Bone marrow (tissue), 2 donors: ENCODE data around the gene NMT1.

Experiments
- DNase-seq, 2 donors: peaks; one replicate each; lab custom pipeline; 2025; lab: John Stamatoyannopoulos, UW

NMT1 gene

DNA sequence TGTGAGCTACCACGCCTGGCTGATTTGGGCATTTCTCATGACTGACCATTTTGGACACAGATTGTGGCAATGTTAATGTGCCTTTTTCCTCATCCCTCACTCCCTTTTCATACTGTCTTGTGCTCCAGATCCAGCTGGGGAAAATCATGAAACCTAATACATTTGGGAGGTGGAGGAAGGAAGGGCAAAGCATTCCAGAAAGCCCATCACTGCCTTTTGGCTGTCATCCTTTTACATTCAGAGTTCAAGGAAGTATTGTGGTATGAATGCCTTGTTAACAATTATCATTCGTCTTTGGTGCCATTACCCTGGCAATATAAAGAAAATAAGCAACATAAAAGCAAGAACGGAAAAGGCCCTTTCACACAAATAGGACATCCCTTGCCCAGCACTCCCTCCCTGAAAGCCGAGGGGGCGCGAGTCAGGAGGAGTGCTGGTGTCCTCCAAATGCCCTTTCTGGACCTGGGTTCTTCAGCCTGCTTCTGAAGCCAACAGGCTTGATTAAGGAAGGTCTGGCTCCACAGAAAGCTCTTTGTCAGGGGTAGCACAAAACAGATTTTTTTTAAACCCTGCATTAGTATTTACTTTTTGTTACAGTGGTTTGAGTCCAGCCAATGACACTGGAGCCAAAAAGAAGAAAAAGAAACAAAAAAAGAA lies 20.1 kb downstream of the NMT1 start:
- no peak for DNase-seq

DNA sequence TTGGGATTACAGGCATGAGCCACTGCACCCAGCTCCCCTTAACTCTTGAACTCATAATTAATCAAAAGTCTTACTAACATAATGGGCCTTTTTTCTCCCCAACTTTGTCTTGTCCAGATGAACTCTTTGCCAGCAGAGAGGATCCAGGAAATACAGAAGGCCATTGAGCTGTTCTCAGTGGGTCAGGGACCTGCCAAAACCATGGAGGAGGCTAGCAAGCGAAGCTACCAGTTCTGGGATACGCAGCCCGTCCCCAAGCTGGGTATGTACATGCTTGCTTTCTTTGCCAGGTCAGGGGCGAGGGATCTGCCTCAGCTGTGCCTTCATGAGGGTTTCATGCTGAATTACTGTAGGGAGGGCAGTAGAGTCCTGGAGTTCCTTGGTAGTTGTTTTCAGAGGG lies 25.3 kb downstream of the NMT1 start:
- DNase-seq = no peak

DNA sequence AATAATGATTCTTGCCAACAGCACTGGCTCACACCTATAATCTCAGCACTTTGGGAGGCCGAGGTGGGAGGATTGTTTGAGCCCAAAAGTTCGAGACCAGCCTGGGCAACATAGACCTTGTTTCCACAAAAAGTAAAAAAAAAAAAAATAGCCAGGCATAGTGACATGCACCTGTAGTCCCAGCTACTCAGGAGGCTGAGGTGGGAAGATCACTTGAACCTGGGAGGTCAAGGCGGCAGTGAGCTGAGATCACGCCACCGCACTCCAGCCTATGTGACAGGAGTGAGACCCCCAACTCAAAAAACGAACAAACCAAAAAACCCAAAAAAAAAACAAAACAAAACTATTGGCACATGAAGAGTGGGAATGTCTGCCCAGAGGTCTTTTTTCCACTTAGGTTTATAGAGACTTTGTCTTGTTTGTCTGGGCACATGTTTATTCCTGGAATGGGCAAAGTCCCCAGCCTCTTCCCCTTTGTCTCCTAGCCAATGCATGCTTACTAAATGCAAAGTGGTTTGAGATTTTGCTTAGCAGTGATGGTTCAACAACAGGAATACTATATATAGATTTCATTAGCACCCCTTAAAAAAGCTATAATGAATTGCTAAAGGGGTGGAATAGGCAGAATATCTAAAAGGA lies 25.9 kb downstream of the NMT1 start:
- no peak for DNase-seq

DNA sequence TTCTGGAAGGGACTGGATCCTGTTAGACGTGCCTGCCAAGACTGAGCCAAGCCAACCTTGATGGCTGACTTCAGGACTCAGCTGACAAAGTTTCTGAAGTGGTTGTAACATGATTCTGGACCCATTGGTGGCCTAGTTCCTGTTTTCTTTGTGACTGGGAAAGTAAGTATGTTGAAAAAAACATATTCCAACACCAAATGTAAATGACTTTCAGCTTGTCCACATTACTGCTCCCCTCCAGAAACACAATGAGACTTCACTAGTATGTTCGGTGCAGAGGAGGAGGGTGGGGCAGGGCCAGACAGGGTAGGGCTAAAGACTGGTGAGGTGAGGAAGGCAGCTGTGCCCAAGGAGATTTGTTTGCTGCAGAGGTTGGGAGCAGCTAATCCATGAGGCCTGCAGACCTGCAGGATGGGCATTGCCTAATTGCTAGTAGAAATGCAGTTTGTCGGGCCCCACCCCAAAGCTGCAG lies 26.4 kb downstream of the NMT1 start:
- DNase-seq = no peak

- no peak for DNase-seq
These were observed 26.9 kb downstream of the NMT1 start for GRCh38 chr17:45087978-45088377.

DNA sequence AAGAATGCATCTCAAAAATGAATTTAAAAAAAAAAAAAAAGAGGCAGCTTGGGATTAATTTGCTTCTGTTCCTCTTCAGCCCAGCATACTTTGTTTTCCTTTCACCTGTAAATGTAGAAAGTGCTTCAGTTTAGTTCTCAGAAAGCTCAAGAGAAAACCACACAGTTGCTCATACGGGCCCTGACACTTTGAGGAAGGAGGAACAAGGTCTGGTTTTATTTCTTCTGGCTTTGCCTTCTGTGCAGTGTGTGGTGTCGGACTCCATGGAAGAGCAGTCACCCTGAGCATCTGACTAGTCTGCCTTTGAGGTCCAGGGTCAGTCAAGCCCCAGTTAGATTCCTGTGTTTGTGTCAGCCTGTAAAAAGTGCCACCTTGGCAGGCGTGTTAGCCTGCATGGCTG lies 27.6 kb downstream of the NMT1 start:
- DNase-seq = no peak

- no peak for DNase-seq
These were observed 29.6 kb downstream of the NMT1 start for GRCh38 chr17:45090711-45091110.

GRCh38 chr17:45091778-45092425 lies 30.8 kb downstream of the NMT1 start:
- DNase-seq = no peak

DNA sequence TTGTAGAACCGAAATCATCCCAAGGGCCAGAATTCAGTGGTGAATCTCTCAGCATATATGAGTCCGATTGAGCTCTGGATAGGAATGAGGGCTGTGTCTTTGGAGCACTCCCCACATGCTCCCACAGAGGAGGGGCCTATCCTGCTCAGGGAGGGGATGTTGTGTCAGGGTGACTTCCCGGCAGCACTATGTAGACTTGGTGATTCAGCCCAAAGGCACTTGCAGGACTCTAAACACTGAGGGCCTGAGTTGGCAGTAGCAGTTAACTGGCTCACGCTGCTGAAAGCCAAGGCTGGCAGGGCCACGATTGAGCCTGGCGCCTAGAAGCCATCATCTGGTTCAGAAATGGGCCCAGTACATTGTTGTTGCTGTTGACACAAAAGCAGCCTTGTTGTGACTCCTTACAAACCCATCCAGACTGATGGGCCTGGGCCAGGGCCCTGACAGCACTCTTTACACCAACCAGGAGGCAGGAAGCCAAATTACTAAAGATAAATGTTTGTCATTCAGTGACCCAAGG lies 31.9 kb downstream of the NMT1 start:
- DNase-seq = no peak

- DNase-seq = no peak
These were observed 32.5 kb downstream of the NMT1 start for GRCh38 chr17:45093444-45094110.

DNA sequence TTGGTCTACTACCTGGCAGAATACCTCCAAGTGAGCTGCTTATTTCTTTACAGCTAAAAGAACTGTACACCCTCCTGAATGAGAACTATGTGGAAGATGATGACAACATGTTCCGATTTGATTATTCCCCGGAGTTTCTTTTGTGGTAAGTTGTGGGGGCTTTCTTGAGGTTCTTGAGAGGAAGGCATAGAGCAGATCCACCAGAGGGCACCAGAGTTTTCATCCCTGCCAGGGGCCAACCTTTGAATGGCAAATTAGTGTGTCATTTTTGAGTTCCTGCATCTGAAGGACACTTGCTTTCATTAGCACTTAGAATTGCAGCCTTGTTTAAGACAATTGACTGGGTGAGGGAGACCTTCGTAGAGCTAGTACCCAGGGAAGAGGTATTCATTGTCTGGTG lies 35.0 kb downstream of the NMT1 start:
- peak in 1 of 2 donors; percentile 41 for DNase-seq

GRCh38 chr17:45096926-45097325 lies 35.8 kb downstream of the NMT1 start:
- DNase-seq = no peak

GRCh38 chr17:45098081-45098868 lies 37.2 kb downstream of the NMT1 start:
- no peak for DNase-seq

DNA sequence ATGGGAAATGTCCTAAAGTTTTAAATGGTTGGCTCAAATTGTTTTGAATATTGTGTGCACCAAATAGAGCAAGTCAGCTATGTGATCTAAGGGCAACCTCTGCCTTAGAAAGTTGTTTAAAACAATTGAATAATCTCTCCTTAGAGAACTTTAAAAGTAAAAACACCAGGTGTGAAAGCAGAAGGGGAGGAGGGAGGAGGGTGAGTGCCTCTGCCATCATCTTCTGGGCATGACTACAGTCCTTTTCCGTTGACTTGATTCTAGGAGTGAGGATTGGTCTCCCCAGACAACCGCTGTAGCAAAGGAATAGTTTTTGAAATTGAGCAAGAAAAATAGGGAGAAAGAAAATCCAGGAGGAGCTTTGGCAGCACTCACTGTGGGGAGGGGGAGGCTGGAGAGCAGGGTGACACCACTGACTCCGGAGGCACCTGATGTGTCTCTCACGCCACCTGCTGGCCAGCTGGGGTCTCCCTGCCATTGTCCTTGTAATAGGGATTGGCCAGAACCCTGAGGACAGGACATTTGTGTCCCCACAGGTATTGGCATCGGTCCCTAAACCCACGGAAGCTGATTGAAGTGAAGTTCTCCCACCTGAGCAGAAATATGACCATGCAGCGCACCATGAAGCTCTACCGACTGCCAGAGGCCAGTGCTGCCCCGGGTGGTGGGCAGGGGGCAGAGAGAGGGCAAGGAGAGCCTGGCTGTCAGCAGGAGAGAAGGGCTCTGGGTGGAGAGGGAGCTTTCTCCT lies 37.9 kb downstream of the NMT1 start:
- peak; percentile 30 to 35 for DNase-seq

GRCh38 chr17:45101546-45101882 lies 40.4 kb downstream of the NMT1 start:
- no peak for DNase-seq

GRCh38 chr17:45101883-45102811 lies 41.0 kb downstream of the NMT1 start:
- no peak for DNase-seq

- DNase-seq = no peak
These were observed 41.7 kb downstream of the NMT1 start for GRCh38 chr17:45102856-45103255.

DNA sequence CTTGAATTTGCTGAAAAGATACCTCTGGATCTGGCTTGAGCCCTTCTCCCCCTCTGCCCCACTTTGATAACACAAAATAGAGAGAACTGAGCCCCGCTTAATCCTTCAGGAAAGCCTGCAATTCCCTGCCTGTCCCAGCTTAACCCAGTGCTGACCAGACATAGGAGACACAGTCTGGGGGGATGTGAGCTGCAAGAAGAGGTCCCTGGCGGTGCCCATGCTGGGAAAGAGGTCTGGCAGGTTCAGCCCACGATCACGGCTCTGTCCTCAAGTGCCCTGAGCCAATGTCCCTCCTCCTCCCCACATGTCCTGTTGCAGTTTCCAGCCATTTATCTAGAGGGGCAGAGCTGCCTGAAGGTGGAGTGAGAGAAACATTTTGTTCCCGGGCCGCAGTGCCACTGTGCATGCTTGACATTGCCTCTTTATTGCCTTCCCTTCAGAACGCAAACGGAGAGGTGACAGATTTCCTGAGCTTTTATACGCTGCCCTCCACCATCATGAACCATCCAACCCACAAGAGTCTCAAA lies 42.2 kb downstream of the NMT1 start:
- no peak for DNase-seq

DNA sequence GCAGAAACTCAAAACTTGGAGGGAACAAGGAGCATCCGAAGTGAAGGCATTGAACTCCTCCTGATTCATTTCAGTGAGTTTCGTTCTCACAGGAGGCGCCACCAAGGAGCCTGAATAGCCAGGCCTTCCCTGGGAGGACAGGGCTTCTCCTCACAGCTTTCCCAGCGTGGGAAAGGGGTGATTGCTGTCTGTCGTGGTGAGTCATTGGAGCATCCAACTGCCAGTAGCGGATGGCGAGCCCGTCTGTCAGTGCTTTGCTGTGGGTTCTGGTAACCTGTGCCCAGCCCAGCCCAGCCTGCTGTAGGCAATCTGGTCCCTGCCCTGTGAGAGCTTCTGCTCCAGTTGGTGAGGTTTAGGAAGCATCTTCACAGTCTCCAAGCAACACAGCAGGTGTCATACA lies 42.9 kb downstream of the NMT1 start:
- no peak for DNase-seq

- no peak for DNase-seq
These were observed 43.4 kb downstream of the NMT1 start for GRCh38 chr17:45104497-45104896.
